ENCODE results near the gene TMPRSS6. TPM values are rescaled to one million over a fixed set of nuclear protein-coding genes. Genes with fewer than 3 reads are reported as not detected.
"Not testable (repeated sequence)": the region's sequence is repeated elsewhere in the genome, so short reads cannot be mapped to it uniquely, and the experiment has no call there.

The TMPRSS6 gene
- total RNA-seq, 6 experiments from 2014 or later = not detected

DNA sequence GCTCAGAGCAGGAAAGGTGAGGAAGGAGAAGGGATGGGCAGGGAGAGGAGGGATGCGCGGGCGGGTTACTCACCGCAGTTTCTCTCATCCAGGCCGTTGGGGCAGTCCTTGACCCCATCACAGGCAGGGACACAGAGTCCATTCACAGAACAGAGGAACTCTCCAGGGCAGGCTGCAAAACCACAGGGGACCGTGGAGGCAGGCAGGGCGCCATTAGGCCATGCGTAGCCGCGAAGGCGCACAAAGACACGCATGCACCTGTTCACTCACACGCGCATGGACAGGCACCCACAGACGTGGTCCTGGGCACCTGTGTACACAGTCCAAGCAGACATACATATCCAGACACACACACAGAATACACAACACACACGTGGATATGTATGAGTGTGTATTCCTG lies 35.0 kb downstream of the TMPRSS6 start:
- Mint-ChIP-seq H3K4me1 (ENCODE audit: low read depth) (peaks cover 11% of the 10 kb centered on the region), H3K9me3 (no peaks in the 10 kb centered on the region), H3K27ac (no peak overlapping the region), H3K36me3 (ENCODE audit: low read depth) (no peaks in the 10 kb centered on the region), H3K4me3 (no peak overlapping the region), H3K27me3 (ENCODE audit: insufficient read depth) (peaks cover 20% of the 10 kb centered on the region)
- no peak for DNase-seq
- TF ChIP-seq, protein P1, sequence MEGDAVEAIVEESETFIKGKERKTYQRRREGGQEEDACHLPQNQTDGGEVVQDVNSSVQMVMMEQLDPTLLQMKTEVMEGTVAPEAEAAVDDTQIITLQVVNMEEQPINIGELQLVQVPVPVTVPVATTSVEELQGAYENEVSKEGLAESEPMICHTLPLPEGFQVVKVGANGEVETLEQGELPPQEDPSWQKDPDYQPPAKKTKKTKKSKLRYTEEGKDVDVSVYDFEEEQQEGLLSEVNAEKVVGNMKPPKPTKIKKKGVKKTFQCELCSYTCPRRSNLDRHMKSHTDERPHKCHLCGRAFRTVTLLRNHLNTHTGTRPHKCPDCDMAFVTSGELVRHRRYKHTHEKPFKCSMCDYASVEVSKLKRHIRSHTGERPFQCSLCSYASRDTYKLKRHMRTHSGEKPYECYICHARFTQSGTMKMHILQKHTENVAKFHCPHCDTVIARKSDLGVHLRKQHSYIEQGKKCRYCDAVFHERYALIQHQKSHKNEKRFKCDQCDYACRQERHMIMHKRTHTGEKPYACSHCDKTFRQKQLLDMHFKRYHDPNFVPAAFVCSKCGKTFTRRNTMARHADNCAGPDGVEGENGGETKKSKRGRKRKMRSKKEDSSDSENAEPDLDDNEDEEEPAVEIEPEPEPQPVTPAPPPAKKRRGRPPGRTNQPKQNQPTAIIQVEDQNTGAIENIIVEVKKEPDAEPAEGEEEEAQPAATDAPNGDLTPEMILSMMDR (IDR thresholded peaks at IDR 0.05) = no peak

DNA sequence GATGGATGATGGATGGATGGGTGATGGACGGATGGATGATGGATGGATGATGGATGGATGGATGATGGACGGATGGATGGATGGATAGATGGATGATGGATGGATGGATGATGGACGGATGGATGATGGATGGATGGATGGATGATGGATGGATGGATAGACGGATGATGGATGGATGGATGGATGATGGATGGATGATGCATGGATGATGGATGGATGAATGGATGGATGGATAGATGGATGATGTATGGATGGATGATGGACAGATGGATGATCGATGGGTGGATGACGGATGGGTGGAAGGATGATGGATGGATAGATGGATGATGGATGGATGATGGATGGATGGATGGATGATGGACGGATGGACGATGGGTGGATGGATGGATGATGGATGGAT lies 36.8 kb downstream of the TMPRSS6 start:
- H3K27ac Mint-ChIP-seq = no peak overlapping the region
- TF ChIP-seq, protein P1 (IDR thresholded peaks at IDR 0.05) = no peak
- DNase-seq = no peak

DNA sequence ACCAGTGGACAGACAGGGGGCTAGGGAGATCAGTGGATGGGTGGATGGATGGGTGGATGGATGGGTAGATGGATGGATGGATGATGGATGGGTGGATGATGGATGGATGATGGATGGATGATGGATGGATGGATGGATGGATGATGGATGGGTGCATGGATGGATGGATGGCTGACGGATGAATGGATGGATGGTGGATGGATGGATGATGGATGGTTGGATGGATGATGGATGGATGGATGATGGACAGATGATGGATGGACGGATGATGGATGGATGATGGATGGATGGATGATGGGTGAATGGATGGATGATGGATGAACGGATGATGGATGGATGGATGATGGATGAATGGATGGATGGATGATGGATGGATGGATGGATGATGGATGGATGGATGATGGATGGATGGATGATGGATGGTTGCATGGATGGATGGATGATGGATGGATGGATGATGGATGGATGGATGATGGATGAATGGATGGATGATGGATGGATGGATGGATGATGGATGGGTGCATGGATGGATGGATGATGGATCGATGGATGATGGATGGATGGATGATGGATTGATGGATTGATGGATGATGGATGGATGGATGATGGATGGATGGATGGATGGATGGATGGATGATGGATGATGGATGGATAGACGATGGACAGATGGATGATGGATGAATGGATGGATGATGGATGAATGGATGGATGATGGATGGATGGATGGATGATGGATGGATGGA lies 37.5 kb downstream of the TMPRSS6 start:
- not testable (repeated sequence) for H3K27ac Mint-ChIP-seq; DNase-seq; H3K4me3 Mint-ChIP-seq; H3K36me3 Mint-ChIP-seq (ENCODE audit: low read depth); H3K9me3 Mint-ChIP-seq; H3K4me1 Mint-ChIP-seq (ENCODE audit: low read depth)
- peaks cover 25% of the 10 kb centered on the region for H3K27me3 Mint-ChIP-seq (ENCODE audit: insufficient read depth)

More for the DNA sequence above, 36.8 kb downstream of the TMPRSS6 start:
- Mint-ChIP-seq H3K4me1 (ENCODE audit: low read depth) (no peaks in the 10 kb centered on the region), H3K4me3 (no peak overlapping the region), H3K27me3 (ENCODE audit: insufficient read depth) (peaks cover 20% of the 10 kb centered on the region), H3K9me3 (no peaks in the 10 kb centered on the region), H3K36me3 (ENCODE audit: low read depth) (no peaks in the 10 kb centered on the region)

DNA sequence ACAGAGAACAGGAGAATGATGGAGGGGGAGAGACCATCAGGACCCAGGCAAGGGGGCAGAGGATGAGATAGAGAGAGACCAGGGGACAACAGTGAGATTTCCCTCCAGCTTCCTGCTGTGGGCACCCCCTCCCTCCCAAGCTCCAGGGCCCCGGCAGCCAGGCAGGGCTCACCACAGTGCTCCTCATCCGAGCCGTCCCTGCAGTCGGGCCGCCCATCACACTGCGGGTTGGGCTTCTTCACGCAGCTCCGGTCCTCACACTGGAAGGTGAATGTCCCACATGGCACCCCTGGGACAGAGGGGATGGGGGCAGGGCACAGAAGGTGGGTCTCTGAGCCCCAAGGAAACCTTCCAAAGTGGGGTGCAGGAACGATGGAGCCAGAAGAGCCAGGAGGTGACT lies 38.8 kb downstream of the TMPRSS6 start:
- peaks cover 27% of the 10 kb centered on the region for H3K27me3 Mint-ChIP-seq (ENCODE audit: insufficient read depth)
- H3K4me3 Mint-ChIP-seq = no peak overlapping the region
- TF ChIP-seq, protein P1 (IDR thresholded peaks at IDR 0.05) = no peak
- H3K4me1 Mint-ChIP-seq (ENCODE audit: low read depth) = no peaks in the 10 kb centered on the region
- no peaks in the 10 kb centered on the region for H3K36me3 Mint-ChIP-seq (ENCODE audit: low read depth)
- H3K9me3 Mint-ChIP-seq = no peaks in the 10 kb centered on the region
- no peak for DNase-seq
- no peak overlapping the region for H3K27ac Mint-ChIP-seq

DNA sequence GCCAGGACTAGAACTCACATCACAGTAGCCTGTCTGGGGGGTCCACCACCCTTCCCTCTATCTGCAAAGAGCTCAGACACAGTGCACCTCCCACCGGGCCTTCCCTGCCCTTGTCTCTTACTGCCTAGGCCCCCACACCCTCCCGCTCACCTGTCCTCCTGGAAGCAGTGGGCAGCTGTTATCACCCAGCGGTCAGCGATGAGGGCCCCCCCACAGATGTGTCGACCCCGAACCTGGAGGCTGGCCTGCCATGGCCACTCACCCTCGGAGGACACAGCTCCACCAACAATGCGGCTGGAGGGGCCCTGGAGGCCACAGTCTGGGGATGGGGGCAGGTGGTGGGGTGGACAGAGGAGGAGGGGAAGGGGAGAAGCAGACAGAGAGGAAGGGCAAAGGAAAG lies 39.2 kb downstream of the TMPRSS6 start:
- Mint-ChIP-seq H3K27me3 (ENCODE audit: insufficient read depth) (peaks cover 27% of the 10 kb centered on the region), H3K36me3 (ENCODE audit: low read depth) (no peaks in the 10 kb centered on the region), H3K4me3 (no peak overlapping the region), H3K4me1 (ENCODE audit: low read depth) (no peaks in the 10 kb centered on the region), H3K27ac (no peak overlapping the region), H3K9me3 (no peaks in the 10 kb centered on the region)
- DNase-seq = no peak
- TF ChIP-seq, protein P1 (IDR thresholded peaks at IDR 0.05) = no peak

DNA sequence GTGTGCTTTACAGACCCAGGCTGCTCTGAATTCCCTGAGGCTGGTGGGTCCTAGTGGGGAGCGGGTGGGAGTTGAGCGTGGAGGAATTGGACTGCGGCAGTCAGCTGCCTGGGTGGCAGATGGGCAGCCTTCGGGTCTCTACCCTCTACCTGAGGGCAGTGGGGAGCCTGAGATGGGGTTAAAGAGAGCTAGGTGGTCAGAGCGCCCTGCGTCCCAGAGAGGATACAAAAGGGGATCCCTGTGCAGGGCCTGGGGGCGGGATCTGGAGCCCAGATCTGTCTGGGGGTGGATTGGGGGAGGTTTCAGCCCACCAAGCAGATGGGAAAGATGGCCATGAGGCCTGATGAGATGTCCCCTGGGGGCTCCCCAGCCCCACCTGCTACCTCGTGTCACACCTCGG lies 39.8 kb downstream of the TMPRSS6 start:
- H3K4me3 Mint-ChIP-seq = no peak overlapping the region
- H3K27me3 Mint-ChIP-seq (ENCODE audit: insufficient read depth) = peaks cover 26% of the 10 kb centered on the region
- H3K4me1 Mint-ChIP-seq (ENCODE audit: low read depth) = no peaks in the 10 kb centered on the region
- no peaks in the 10 kb centered on the region for H3K9me3 Mint-ChIP-seq
- TF ChIP-seq, protein P1 (IDR thresholded peaks at IDR 0.05) = no peak
- H3K27ac Mint-ChIP-seq = no peak overlapping the region
- no peak for DNase-seq
- H3K36me3 Mint-ChIP-seq (ENCODE audit: low read depth) = no peaks in the 10 kb centered on the region; the same call in 1 of the 2 replicates

Measured in HFFc6 (cell line).